AG08395 (cell line): Measurements from ENCODE around the gene ANKH.

Experiments
- DNase-seq: peaks from one replicate; pipeline ENCODE4 v3.0.0; 2012; ENCODE audit warnings: mixed read lengths, low spot score

Gene ANKH

DNA sequence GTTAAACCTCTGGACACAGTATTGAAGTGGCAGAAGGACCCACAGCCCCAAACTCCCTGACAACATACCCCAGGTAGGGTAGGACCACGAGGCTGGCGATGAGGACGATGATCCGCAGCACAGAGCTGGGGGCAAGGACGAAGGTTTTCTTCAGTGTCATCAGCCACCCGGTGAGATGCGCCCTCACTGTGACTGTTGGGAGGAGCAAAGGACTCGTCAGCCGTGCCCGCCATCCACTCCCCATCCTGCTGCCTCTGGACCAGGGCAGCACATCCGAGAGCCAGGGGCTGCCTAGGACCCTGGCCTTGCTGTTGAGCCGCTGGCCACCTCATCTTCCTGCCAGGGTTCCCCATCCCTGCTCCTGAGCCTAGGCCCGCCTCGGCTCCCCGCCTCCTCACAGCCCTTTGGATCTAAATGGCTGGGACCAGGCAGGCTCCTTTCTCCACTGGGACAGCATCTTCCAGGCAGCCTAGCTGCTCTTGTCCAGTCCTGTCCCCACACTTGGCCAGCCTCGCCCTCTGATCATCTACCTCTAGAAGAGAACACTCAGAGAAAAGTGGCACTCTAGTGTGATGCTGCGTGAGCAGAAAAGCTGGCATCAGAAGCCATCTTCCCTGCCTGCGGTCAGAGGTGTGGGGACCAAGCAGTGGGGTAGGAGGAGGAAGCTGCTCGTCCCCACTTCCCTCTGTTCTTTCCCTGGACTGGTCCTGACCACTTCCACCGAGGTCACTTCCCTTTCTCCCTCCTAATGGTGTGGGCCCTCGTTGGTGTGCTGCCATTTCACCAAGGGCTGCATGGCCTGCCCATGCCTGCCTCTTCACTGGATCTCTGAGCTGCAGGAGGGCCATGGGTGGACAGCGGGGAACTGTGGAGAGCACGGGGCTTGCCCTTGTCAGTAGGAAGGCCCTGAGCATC lies 157.8 kb downstream of the ANKH start:
- DNase-seq, result no peak

DNA sequence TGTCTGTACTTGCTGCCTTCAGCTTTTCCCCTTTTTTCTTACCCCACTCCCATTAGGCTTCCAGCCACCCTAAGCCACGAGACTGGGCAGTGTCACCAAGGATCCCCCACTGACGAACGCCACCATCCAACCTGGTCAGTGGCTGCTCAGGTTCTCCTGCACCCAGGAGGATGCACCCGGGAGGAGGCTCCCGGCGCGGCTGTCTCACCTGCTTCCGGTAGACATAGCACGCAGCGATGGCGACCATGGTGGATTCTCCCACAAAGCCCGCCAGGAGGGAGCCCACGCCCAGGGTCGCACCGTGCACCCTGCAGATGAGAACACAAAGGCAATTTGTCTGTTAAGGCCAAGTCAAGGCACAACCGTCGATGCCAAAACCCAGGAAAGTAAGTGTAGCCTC lies 158.9 kb downstream of the ANKH start:
- no peak for DNase-seq

DNA sequence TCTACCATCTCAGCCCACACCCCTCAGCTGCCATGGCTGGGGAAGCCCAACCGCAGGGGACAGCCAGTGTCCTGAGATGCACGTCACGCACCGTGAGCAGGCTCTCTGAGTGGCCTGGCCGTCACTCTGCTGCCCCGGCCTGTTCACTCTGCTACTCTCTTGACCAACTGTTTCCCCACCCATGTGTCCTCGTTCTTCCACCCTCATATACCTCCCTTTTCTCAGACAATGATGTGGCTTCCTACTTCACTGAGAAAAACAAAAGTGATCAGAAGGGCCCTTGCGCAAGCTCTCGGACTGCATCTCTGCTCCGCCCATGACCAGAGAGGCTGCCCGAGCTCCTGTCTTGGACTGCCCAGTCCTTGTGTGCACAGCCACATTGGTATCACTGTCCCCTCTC lies 159.4 kb downstream of the ANKH start:
- no peak for DNase-seq

DNA sequence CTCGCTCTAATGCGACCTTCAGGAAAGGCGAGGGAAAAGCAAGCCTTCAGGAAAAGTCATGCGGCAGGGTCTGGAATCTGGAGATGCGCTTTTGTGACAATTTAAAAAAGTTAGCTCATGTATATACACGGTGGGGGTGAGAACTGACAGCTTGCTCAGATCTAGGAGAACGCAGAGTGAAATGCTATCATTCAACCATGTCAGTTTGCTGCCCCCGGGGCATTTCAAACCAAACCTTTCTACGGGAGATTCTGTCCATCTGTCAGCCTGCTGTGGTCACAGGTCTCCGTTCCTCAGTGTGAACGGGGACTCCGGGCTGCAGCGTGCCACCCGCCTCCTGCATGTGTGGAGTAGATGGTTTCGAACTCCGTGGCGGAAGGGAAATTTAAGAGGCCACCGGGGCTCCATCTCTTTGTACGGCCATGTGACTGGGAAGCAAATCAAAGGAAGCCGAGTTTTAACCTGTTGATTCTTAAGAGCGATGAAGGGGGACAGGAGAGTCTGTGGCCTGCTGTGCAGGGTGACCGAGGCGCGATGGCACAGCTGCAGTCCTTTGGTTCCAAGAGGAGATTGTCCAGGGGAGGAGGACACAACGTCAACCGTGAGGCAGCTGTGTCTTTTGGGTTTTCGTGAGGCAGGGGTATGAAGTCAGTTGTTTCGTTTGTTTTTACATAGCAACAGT lies 161.1 kb downstream of the ANKH start:
- no peak for DNase-seq

DNA sequence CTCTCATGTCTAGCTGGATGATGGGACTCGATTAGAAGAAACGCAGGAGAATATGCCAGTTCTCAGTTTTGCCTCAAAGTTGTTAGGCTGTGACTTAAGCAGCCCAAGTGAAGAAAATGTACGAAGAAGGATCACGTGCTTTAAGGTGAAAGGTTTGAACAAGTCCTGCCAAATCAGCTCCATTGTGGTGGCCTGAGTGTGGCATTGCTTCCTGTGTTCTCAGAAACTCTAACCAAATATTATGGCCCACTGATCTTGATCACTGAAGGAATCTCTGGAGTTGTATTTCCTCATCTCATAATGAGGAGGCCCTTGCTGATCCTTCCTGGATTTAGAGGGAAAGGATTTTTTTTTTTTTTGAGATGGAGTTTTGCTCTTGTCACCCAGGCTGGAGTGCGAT lies 163.0 kb downstream of the ANKH start:
- no peak for DNase-seq

DNA sequence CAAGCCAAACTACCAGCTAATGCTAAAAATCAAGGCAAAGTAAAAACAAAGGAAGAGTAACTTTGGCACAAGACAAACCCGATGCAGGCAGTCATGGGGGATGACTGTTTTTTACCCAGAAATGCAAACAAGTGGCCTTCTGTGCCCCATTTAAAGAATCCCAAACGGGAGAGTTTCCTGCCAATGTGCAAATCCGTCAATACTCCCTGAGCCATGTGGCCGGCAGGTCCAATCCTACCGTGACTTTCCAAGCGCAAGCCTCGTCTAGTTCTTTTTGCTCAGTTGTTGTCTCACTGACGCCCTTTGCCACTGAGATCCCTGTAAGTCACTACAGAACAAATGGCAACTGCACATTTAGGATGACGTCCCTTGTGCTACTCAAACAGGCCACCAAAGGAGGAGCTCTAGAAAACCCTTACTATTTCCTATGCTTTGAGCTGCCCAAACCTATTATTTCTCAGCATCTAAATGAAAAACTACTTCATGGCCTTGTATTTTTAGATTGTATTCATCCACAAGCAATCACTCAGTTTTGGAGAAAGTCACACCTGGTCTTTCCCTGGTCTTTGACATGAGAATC lies 163.7 kb downstream of the ANKH start:
- no peak for DNase-seq

DNA sequence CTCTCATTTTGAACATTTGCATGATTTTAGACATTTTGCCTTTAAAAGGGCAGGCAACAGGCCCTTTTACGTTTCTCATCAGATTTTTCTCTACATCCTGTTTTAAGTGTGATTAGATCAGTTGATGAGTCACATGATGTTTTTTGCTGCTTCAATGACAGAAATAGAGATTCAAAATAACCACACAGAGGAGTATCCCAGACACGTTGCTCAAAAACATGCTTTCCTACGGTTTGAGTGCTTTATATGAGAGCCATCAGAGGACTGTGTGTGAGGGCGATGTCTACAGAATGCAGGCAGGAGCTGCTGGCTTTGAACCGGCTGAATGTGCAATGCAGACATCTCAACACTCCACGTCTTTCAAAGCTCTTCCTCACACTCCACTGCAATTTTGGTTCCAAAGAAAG lies 165.0 kb downstream of the ANKH start:
- peak; percentile 78 for DNase-seq

DNA sequence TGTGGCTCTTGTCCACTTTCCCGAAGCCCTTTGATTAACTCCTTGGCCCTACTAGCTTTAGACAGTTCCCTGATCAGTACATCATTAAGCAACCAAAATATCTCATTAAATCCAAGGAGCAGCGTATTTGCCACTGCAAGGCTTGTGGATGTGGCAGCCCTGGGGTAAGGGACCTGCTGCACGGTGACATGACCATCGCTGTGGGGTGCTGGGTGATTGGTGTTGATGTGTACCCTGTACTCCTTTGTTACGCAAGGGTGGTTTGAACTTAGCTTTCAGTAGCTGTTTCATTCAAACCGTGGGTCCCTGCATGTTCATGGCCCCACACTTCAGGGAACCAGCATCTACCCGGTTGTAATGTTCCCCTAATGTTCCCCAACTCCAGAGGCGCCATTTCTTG lies 166.0 kb downstream of the ANKH start:
- no peak for DNase-seq

DNA sequence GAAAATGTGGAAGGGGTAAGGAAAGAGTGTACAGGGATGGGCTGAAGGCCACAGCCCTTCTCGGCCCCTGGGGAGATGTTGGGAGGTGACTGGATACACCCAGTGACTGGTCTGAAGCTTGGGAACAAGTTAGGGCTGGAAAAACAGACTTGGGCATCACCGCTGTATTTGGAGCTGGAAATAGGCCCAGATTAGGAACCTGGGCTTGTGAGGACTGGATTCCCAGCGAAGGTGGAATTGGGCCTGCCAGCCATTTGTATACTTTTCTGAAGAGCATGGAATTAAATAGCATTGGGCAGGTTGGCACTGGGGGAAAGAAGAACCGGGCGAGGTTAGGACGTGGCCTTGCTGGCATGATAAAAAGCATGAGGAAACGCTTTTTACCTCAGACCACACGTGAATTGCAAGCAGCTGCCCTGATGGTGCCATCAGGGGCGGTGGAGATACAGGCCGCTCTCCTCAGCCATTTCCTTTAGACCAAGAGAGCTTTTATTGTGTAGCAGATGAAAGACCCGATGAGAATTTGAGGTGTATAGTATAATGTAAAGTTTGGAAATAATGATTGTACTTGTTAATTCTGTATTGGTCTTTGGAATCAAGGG lies 169.2 kb downstream of the ANKH start:
- DNase-seq, result no peak

DNA sequence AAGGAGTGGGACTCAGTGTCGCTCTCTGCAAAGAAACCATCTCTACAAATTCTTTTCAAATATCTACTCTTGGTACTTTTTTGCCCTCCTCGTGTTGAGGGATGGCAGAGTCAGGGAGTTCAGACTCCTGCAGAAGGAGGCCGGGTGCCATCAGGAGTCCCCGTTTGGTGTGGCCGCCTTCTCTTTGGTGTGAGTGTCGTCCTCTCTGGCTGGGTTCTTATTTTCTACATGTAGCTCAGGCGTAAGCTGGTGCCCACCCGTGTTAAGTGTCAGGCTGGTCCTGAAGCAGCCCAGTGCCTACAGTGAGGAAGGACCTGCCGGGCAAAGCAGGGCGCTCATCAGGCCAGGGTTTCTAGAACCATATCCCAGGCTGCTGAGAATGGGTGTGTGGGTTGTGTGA lies 170.0 kb downstream of the ANKH start:
- DNase-seq, result no peak

DNA sequence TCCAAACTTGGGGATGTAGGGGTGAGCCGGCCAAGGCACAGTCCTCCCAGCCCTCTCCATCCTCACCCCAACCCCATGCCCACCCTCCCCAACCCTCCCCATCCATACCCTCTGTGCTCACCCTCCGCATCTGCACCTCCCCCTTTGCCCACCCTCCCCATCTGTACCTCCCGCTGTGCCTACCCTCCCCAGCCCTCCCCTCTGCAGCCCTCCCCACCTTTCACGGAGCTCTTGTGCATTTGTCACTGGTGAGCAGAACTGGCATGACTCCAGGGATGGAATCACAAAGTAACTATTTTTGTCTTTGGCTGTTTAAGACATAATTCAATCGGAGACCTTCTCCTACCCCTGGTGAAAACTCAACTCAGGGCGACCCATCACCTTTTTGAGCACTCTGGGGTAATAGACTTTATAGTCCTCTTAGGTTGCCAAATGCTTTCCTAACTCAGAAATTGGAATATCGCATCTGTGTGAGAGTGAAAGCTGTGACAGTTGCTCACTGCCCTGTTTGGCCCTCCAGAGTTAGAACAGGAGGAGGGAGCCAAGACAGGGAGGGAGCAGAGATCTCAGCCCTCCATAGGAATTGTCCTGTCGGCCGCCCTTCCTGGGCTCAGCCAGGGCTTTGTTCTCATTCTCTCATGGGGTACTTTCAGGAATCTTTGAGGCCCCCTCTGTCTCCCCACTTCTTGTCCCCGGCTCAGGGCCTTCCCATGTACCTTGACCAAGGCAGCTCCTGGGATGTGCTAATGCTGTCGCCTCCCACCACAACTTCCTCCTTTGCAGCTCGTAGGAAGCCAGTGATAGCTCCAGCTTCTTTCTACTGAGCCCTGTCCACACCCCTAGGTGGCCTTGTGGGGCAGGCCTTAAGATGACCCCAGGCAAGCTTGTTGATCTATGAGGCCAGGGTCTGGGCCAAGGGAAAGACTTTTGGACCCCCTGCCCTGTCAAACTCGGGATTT lies 170.8 kb downstream of the ANKH start:
- DNase-seq, result no peak

DNA sequence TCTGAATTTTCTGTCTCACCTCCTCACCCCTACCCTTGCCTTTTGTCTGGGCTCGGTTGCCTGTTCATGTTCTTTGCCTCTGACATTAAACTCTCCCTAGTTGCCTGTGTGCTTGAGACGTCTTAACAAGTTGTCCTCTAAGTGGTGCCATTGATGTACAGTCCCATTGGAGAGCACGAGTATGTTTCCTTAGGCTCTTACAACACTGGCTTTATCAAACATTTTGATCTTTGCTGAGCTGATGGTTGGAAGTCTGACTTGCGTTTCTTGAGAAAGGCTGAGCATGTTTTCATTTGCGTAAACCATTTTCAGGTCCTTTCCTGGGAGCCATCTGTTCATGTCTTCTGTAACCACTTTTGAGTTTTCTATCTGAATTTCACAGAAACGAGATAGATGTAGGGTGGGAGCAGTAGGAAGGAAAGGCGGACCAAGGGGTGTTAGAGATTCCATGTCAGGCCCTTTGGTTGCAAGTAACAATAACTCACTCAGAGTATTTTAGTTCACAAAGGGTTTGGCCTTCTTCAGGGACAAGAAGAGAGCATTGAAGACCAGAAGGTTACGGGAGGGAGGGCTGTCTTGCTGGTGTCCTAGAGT lies 171.7 kb downstream of the ANKH start:
- DNase-seq, result no peak

DNA sequence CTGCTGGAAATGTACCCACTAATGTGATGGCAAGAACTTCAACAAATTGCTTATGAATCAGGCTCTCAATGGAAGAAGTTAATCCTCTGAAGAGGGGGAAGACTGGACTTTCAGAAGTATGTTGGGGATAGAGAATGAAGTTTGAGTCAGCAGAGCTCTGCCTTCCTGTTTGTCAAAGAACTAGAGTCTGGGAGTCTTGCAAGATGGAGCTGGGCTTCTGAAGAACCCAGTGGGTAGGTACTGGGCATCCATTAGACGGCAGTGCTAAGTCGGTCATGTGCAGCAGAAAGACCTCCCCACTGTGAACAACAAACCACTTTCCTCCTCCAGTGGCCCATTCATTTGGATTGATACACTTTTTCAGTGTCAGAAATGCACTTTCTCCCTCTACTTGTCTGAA lies 172.4 kb downstream of the ANKH start:
- no peak for DNase-seq

DNA sequence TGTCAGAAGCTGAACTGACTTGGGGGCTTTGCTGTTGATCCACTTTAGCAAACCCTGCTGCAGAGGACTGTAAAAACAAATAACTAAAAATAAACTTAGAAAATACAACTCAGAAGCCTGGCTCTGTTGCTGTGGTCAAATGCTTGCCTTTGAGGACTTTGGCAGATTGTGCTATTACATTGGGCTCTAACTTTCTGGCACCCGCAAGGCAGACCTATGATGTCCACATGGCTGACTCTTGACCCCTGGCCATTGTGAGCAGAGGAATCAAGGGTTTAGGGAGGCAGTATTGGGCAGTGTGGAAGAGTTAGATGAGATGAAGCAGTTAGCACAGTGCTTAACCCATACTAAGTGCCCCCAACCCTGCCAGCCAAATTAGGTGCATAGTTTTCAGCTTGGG lies 173.1 kb downstream of the ANKH start:
- no peak for DNase-seq

DNA sequence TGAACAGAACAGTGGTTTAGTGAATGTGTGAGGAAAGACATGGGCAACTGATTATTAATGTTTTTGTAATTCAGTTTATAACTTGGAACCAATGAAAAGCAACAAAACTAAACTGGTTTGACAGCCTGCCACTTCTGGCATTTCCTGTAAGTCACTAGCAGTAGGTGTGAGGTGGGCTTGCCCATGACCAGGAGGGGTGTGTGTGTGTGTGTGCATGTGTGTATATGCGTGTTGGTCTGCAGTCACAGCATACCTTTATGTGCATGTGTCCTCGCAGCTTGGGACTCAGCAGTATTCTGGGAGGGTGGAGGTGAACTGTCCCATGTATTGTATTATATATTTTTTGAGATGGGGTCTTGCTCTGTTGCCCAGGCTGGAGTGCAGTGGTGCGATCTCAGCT lies 174.7 kb downstream of the ANKH start:
- DNase-seq, result no peak

DNA sequence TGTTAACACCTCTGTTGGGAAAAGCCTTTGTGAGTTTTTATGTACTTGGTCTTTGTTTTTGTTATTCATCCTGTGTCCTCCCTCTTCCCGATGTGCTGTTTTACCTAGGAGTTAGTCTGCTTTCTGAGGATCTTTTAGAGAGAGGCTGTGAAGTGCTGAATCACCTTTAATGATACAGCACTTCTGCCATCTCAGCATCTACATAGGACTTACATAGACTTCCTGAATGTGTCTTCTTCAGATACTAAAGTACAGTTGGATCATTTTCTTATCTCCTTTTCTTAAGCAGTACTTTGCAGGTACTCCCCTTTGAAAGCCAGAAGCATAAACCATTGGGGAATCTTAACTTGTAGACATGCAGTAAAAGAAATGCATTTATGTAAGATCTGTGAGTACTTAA lies 175.5 kb downstream of the ANKH start:
- no peak for DNase-seq

DNA sequence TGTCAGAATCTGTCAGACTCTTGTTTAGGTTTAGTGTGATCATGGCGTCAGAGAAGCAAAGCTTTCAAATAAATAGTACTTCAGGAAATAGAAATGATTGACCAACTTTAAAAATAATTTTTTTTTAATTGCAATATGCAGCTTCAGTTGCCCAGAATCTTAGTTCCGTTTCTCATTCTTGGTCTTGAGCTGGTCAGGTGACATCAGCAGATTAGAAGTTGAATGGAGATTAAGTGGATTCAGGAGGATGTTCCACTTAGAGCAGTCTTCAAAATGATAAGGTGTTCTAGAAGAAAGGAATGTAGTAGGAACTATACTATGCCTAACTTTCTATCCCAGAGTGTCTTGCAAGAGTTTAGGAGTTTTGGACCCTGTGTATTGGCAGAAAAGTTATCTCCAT lies 176.4 kb downstream of the ANKH start:
- no peak for DNase-seq

DNA sequence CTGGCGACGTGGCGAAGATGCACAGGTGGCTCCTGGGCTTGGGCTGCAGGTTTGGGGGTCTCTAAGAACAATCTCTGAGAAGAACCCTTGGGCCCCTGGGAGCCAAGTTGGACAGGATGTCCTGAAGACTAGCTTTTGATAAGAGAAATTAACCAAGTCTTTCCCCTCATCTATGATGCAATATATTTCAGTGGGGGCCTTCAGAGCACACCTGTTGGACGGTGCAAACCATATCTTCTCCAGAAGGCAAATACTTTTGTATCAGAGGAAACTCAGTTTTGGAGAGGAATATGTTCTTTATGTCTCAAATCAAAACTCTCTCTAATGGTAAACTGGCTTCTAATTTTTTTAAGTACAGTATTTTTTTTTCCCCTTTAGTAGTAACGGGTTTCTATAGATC lies 178.5 kb downstream of the ANKH start:
- DNase-seq, result no peak

DNA sequence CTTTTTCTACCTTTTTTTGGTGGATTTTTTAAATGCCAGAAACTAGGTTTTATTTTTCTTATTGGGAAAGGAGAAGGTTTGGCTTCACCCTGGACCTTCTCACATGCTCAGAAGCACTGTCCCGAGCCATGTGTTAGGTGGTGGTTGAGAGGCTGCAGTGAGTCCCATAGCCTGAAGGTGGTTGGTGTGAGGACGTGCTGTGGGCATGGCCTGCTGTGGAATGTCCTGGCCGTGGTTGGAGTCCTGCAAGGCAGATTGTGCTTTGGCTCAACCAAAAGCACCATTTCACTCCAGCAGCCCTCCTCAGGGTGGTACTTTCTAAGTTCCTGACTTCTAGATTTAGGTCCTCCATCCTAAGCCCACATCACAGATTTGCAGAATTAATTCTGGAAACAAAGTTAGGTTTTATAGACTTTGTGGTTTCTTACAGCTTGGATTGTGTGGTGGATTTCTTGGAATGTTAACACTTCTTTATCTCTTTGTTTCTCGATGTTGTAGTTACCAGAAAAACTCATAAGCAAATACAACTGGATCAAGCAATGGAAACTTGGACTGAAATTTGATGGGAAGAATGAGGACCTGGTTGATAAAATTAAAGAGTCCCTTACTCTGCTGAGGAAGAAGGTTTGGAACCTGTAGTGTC lies 184.4 kb downstream of the ANKH start:
- peak; percentile 49 for DNase-seq

DNA sequence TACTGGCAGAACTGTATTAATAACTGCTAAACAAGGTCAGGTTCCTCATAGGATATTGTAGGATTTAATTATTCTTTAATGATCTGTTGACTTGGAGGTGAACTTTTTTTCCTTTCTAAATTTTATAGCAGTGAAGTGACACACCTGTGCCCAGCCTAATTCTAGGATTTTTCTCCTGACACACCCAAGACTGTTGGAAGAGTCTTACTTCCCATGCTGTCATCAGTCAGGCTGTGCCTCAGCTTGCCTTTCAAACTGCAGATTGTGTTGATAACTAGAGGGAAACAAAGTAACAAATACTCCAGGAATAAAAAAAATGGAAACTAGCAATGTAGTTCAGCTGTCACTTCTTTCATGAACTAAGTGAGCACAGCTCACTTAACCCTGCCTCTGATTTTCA lies 185.1 kb downstream of the ANKH start:
- no peak for DNase-seq

DNA sequence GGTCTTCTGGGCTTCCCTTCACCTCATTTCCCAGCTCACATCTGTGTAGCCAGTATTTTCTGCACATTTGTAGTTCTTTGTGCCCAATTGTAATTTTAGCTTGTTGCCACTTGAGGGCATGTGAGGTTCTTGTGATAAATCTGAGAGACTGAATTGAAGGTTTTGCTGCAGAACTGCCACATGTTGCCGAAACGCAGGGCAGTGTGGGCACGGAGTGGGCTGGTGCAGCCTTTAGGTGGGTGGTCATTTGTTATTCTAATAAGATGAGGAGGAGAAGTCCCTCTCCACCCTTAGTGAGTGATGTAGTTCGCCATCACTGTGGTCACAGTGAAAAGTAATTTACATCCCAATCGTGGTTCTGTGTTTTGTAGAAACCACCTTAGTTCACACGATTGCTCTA lies 185.8 kb downstream of the ANKH start:
- peak; percentile 79 for DNase-seq
